Fibroblast of mammary gland (primary cell): ENCODE data around the gene SUPT16H.

Experiments
- DNase-seq: peaks from one replicate; pipeline ENCODE4 v3.0.0-alpha.2; 2010; ENCODE audit warnings: low read depth
- H3K4me3 ChIP-seq: 2 replicates; pipeline ENCODE4 v1.5.1; 2011; ENCODE audit warnings: low read depth, mild to moderate bottlenecking, low read length, moderate library complexity; ENCODE audit not compliant: control insufficient read depth
- TF ChIP-seq, protein P1 (sequence below): conservative IDR thresholded peaks from 2 replicates; pipeline ENCODE4 v1.5.1; 2011; ENCODE audit warnings: low read depth, low read length, inconsistent platforms; ENCODE audit not compliant: control insufficient read depth, insufficient read depth

Gene SUPT16H

GRCh38 chr14:21347201-21347600 is 36.6 kb downstream of the SUPT16H start:
- DNase-seq: no peak
- no peak overlapping the region for H3K4me3 ChIP-seq
- TF ChIP-seq, protein P1, sequence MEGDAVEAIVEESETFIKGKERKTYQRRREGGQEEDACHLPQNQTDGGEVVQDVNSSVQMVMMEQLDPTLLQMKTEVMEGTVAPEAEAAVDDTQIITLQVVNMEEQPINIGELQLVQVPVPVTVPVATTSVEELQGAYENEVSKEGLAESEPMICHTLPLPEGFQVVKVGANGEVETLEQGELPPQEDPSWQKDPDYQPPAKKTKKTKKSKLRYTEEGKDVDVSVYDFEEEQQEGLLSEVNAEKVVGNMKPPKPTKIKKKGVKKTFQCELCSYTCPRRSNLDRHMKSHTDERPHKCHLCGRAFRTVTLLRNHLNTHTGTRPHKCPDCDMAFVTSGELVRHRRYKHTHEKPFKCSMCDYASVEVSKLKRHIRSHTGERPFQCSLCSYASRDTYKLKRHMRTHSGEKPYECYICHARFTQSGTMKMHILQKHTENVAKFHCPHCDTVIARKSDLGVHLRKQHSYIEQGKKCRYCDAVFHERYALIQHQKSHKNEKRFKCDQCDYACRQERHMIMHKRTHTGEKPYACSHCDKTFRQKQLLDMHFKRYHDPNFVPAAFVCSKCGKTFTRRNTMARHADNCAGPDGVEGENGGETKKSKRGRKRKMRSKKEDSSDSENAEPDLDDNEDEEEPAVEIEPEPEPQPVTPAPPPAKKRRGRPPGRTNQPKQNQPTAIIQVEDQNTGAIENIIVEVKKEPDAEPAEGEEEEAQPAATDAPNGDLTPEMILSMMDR: no peak

- no peak overlapping the region for H3K4me3 ChIP-seq
- peak; percentile 61 for DNase-seq
- TF ChIP-seq, protein P1: no peak
Measured at GRCh38 chr14:21346532-21347135, 37.2 kb downstream of the SUPT16H start.

DNA sequence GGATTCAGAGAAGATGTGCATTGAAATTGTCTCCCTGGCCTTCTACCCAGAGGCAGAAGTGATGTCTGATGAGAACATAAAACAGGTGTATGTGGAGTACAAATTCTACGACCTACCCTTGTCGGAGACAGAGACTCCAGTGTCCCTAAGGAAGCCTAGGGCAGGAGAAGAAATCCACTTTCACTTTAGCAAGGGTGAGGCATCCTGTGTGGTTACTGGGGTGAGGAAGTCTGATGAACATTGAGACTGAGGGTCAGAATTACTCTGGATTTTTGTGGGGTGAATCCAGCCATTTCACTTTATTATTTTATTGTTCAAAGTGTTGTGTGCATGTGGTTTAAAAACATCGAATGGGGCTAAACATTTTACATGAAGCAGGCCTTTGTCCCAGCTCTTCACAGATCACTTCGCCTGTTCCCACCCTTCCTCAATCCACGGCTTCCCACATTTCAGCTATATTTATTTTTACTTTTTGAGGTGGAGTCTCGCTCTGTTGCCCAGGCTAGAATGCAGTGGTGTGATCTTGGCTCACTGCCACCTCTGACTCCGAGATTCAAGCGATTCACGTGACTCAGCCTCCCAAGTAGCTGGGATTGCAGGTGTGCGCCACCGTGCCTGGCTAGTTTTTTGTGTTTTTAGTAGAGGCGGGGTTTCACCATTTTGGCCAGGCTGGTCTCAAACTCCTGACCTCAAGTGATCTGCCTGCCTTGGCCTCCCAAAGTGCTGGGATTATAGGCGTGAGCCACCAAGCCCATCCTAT is 40.6 kb downstream of the SUPT16H start:
- no peak for DNase-seq
- TF ChIP-seq, protein P1: no peak

DNA sequence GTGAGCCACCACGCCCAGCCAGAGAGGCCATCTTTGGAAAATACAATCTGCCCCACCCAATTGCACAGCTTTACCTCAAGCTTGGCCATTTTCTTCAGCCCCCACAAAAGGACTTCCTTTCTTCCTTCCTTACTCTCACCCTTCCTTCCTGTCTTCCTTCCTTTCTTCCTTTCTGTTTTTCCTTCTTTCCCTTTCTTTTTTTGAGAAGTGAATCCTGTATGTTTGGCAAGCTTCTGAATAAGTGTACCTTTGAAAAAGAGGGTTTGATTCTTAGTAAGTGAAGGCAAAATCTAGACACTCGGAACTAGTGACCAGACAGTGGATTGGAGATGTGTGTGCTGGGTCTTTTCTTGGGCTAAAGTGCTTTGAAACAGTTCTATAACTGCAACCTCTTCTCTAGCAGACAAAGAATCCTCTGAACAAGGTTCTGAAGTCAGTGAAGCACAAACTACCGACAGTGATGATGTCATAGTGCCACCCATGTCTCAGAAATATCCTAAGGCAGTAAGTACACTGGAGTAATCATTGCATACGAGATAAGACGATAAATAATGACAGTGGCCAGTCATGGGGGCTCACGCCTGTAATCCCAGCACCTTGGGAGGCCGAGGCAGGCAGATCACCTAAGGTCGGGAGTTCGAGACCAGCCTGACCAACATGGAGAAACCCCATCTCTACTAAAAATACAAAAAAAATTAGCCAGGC is 49.5 kb downstream of the SUPT16H start:
- no peak for DNase-seq

More for the DNA sequence above, 40.6 kb downstream of the SUPT16H start:
- no peak overlapping the region for H3K4me3 ChIP-seq

DNA sequence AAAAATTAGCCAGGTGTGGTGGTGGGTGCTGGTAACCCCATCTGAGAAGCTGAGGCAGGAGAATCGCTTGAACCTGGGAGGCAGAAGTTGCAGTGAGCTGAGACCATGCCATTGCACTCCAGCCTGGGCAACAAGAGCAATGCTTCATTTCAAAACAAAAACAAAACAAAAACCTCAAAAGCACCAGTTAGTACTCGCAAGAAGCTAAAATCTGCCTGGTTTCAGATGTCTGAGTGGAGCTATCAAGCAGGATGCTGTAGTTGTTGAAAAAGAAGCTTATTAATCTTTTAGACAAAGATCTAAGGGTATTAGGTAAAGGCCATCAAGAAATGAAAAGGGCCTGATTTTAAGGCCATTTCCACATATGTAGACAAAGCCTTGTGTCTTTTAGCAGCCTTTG is 50.9 kb downstream of the SUPT16H start:
- H3K4me3 ChIP-seq: no peak overlapping the region
- DNase-seq: no peak
- TF ChIP-seq, protein P1: no peak

More for the DNA sequence above, 49.5 kb downstream of the SUPT16H start:
- TF ChIP-seq, protein P1: no peak
- H3K4me3 ChIP-seq: no peak overlapping the region

DNA sequence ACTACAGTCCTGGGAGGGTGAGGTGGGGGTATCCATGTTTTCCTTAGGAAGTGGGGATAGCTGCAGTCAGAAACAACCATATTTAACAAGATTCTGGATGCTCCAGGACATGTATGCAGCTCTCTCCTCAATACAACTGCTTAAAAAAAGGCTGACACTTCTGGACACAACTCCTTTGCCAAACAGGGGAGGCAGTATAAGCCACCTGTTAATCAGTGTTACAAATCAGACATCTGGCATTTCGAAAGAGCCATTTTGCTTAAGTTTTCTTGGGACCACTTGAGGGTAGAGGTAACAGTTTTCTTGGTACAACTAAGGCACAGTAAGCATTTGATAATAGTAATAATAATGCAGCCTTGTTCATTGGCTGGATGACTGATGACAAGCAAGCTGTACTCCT is 56.8 kb downstream of the SUPT16H start:
- DNase-seq: peak; percentile 24
- H3K4me3 ChIP-seq: no peak overlapping the region
- TF ChIP-seq, protein P1: no peak
